ENCODE results near the gene GHRHR.

DNA sequence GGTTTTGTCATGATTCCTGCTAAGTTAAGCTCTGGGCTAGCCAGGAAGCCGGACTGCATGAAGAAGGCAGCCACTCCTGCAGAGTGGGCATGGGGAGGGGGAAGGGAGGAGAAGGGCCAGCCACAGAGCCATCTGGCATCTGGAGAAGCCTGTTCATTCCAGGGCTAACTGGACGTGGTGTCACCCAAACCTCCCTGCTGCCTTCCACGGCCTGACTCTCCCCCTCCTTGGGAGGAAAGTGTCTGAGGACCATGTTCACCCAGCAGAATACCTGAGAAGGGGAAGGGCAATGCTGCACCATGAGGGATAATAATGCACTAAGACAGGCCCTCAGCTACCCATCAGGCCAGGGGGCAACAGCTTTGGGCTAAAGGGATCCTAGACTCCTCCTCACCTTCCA is 36.7 kb upstream of the GHRHR start:
- TF ChIP-seq, protein P1, sequence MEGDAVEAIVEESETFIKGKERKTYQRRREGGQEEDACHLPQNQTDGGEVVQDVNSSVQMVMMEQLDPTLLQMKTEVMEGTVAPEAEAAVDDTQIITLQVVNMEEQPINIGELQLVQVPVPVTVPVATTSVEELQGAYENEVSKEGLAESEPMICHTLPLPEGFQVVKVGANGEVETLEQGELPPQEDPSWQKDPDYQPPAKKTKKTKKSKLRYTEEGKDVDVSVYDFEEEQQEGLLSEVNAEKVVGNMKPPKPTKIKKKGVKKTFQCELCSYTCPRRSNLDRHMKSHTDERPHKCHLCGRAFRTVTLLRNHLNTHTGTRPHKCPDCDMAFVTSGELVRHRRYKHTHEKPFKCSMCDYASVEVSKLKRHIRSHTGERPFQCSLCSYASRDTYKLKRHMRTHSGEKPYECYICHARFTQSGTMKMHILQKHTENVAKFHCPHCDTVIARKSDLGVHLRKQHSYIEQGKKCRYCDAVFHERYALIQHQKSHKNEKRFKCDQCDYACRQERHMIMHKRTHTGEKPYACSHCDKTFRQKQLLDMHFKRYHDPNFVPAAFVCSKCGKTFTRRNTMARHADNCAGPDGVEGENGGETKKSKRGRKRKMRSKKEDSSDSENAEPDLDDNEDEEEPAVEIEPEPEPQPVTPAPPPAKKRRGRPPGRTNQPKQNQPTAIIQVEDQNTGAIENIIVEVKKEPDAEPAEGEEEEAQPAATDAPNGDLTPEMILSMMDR (IDR thresholded peaks at IDR 0.05): no peak
- TF ChIP-seq POLR2AphosphoS5 (IDR thresholded peaks at IDR 0.05): no peak
- no peak for TF ChIP-seq POLR2A (IDR thresholded peaks at IDR 0.05; ENCODE audit: low read depth)
- TF ChIP-seq EP300 (IDR thresholded peaks at IDR 0.05): no peak

Measured in esophagus muscularis mucosa (tissue), 4 donors.